Right atrium auricular region (tissue), 2 donors: ENCODE data around the gene CENPH. TPM values are rescaled to one million over a fixed set of nuclear protein-coding genes. Genes with fewer than 3 reads are reported as not detected.
"Not testable (repeated sequence)": the region's sequence is repeated elsewhere in the genome, so short reads cannot be mapped to it uniquely, and the experiment has no call there.

Experiments
- DNase-seq: peaks from one replicate; pipeline ENCODE4 v3.0.0-alpha.2; 2019; ENCODE audit warnings: low spot score
- H3K27ac ChIP-seq, 2 donors: fragments of 200-600 bp; sonication (generic); 1 replicate in 1 of 2; 2 replicates in 1 of 2; pipeline ENCODE4 v1.5.1; 2016 to 2019
- H3K27me3 ChIP-seq, 2 donors: fragments of 200-600 bp; sonication (generic); one replicate each; pipeline versions ENCODE4 v1.5.1 to v1.6.0; 2017 to 2019
- H3K36me3 ChIP-seq: fragments of 200-600 bp; sonication (generic); one replicate; pipeline ENCODE4 v1.5.1; 2016
- H3K4me1 ChIP-seq, 2 donors: fragments of 200-600 bp; sonication (generic); one replicate each; pipeline versions ENCODE4 v1.5.1 to v1.6.0; 2017 to 2019
- H3K4me3 ChIP-seq, 2 donors: fragments of 200-600 bp; sonication (generic); 1 replicate in 1 of 2; 2 replicates in 1 of 2; pipeline ENCODE4 v1.5.1; 2017 to 2019; ENCODE audit warnings: mild to moderate bottlenecking in 1 of 2, moderate library complexity in 1 of 2
- H3K9me3 ChIP-seq, 2 donors: fragments of 200-600 bp; sonication (generic); one replicate each; pipeline ENCODE4 v1.5.1; 2019
- CTCF ChIP-seq, 2 donors: fragments of 200-600 bp; sonication (generic); IDR thresholded peaks; one replicate each; pipeline ENCODE4 v1.5.1; 2019; ENCODE audit warnings: antibody characterized with exemption in 2 of 2
- total RNA-seq, 2 donors: library from RNA; depleted of rRNA; stranded (reverse); fragments of >200 nt; gene quantifications; one replicate each; pipeline ENCODE4 v1.1.0, GENCODE V29; 2016

CENPH gene
- total RNA-seq, 2 donors from 2014 or later, result 1.3 to 2.0 TPM

- no peak for TF ChIP-seq CTCF (IDR thresholded peaks at IDR 0.05)
- DNase-seq, result no peak
- H3K27me3 ChIP-seq, result no peaks in the 10 kb centered on the region
These were observed 58.6 kb downstream of the CENPH start for GRCh38 chr5:69248019-69248418.

DNA sequence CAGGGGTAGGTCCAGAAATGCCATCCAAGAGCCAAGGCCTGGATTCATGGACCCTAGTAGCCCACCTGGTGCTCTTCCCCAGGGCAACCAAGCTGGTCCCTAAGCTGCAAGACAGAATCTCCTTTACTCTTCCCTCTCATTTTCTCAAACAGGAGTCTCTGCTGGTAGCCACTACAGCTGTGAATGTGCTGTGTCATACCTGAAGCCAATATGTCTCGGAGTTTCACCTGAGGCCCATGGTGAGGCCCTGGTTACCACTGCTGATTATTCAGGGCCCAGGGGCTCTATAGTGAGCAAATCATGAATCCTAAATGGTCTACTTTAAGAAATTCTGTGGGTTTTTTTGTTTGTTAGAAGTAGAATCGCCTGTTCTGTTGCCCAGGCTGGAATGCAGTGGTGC, 61.2 kb downstream of the CENPH start:
- no peak for TF ChIP-seq CTCF (IDR thresholded peaks at IDR 0.05)
- no peak overlapping the region for H3K27ac ChIP-seq
- DNase-seq, result no peak
- H3K27me3 ChIP-seq, result no peaks in the 10 kb centered on the region
- peaks cover 2% of the 10 kb centered on the region for H3K36me3 ChIP-seq
- H3K4me1 ChIP-seq, result no peaks in the 10 kb centered on the region
- no peak overlapping the region for H3K4me3 ChIP-seq
- H3K9me3 ChIP-seq, result no peaks in the 10 kb centered on the region

More at GRCh38 chr5:69248019-69248418, 58.6 kb downstream of the CENPH start:
- H3K27ac ChIP-seq, result no peak overlapping the region
- no peaks in the 10 kb centered on the region for H3K9me3 ChIP-seq
- H3K36me3 ChIP-seq, result no peaks in the 10 kb centered on the region
- no peak overlapping the region for H3K4me3 ChIP-seq
- H3K4me1 ChIP-seq, result no peaks in the 10 kb centered on the region

- Histone ChIP-seq H3K9me3 (no peaks in the 10 kb centered on the region), H3K27ac (no peak overlapping the region), H3K27me3 (no peaks in the 10 kb centered on the region), H3K4me3 (no peak overlapping the region), H3K36me3 (peaks cover 16% of the 10 kb centered on the region), H3K4me1 (no peaks in the 10 kb centered on the region)
- TF ChIP-seq CTCF (IDR thresholded peaks at IDR 0.05), result no peak
- no peak for DNase-seq
These were observed 63.1 kb downstream of the CENPH start for GRCh38 chr5:69252437-69252836.

- peaks cover 31% of the 10 kb centered on the region for H3K36me3 ChIP-seq
- not testable (repeated sequence) for H3K4me1 ChIP-seq, H3K27me3 ChIP-seq, DNase-seq, H3K4me3 ChIP-seq, H3K27ac ChIP-seq, H3K9me3 ChIP-seq
These were observed 66.6 kb downstream of the CENPH start for GRCh38 chr5:69255940-69256339.

DNA sequence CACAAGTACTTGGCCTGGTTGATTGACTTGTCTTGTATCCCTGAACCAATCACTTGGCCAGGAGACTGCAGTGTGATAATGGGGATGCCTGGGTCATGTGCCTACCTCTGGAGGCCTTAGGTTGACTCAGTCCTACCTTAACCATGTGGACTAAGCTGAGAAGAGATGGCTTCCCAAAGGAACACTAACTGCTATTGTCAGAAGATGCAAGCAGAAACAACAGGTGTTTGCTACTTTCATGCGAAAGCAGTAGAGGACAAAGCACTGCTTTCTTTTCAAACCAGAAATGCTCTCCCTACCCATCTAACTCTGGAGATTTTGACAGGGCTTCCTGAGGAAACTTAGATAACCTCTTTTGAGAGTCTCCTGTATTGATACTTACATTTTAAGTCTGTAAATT, 68.2 kb downstream of the CENPH start:
- H3K36me3 ChIP-seq, result peaks cover 38% of the 10 kb centered on the region
- DNase-seq, result no peak

More for the DNA sequence above, 68.2 kb downstream of the CENPH start:
- no peaks in the 10 kb centered on the region for H3K9me3 ChIP-seq
- no peak for TF ChIP-seq CTCF (IDR thresholded peaks at IDR 0.05)
- no peaks in the 10 kb centered on the region for H3K4me1 ChIP-seq
- no peak overlapping the region for H3K27ac ChIP-seq
- no peaks in the 10 kb centered on the region for H3K27me3 ChIP-seq
- no peak overlapping the region for H3K4me3 ChIP-seq

Other genes starting within 250 kb of the CENPH start
- 10 to 100 TPM; 39.7 to 56.6 TPM for gene SLC30A5, start 95.6 kb upstream of the CENPH start, total RNA-seq
- 1 to 10 TPM; 1.2 to 5.6 TPM for gene CCNB1, start 22.4 kb upstream of the CENPH start, total RNA-seq
- gene CDK7, start 45.3 kb downstream of the CENPH start, total RNA-seq, result 10 to 100 TPM in 1 of 2 donors, 1 to 10 TPM in 1; 9.2 to 11.3 TPM
- 1 to 10 TPM; 2.7 to 2.8 TPM for gene CCDC125, start 143.2 kb downstream of the CENPH start, total RNA-seq
- gene AK6, start 179.9 kb downstream of the CENPH start, total RNA-seq, result 10 to 100 TPM; 14.5 to 15.7 TPM
- gene TAF9, start 179.9 kb downstream of the CENPH start, total RNA-seq, result 10 to 100 TPM; 35.2 to 41.5 TPM
- 10 to 100 TPM in 1 of 2 donors, 1 to 10 TPM in 1; 9.3 to 17.9 TPM for gene RAD17, start 180.2 kb downstream of the CENPH start, total RNA-seq
- 1 to 10 TPM; 1.6 to 2.3 TPM for gene MARVELD2, start 225.5 kb downstream of the CENPH start, total RNA-seq